GM23248 (cell line): Measurements from ENCODE around the gene NT5E. TPM values are rescaled to one million over a fixed set of nuclear protein-coding genes. Genes with fewer than 3 reads are reported as not detected.
A peak's percentile ranks its signal among the peaks of the same experiment; 100 is the strongest.

Source experiments
- DNase-seq: peaks from one replicate; pipeline ENCODE4 v3.0.0-alpha.2; 2015
- H2AFZ ChIP-seq: fragments of 200-600 bp; sonication (generic); 2 replicates; pipeline ENCODE4 v1.6.1; 2016; ENCODE audit warnings: antibody characterized with exemption
- H3F3A ChIP-seq: fragments of 200-600 bp; sonication (generic); 2 replicates; pipeline ENCODE4 v1.6.1; 2016; ENCODE audit warnings: mild to moderate bottlenecking, antibody characterized with exemption, mixed run types; ENCODE audit not compliant: insufficient read depth
- H3K27ac ChIP-seq: fragments of 200-600 bp; sonication (generic); 2 replicates; pipeline ENCODE4 v1.5.1; 2016; ENCODE audit warnings: mild to moderate bottlenecking
- H3K27me3 ChIP-seq: fragments of 200-600 bp; sonication (generic); replicated peaks from 2 replicates; pipeline ENCODE4 v1.6.1; 2016; ENCODE audit warnings: mild to moderate bottlenecking; ENCODE audit not compliant: insufficient read depth
- H3K36me3 ChIP-seq: fragments of 200-600 bp; sonication (generic); 2 replicates; pipeline ENCODE4 v1.6.1; 2016; ENCODE audit warnings: low read depth, mild to moderate bottlenecking
- H3K4me1 ChIP-seq: fragments of 200-600 bp; sonication (generic); 2 replicates; pipeline ENCODE4 v1.6.1; 2016; ENCODE audit warnings: mild to moderate bottlenecking; ENCODE audit not compliant: insufficient read depth
- H3K4me2 ChIP-seq: fragments of 200-600 bp; sonication (generic); one replicate; pipeline ENCODE4 v1.6.1; 2016; ENCODE audit warnings: mild to moderate bottlenecking; ENCODE audit not compliant: unreplicated experiment
- H3K4me3 ChIP-seq: fragments of 200-600 bp; sonication (generic); 2 replicates; pipeline ENCODE4 v1.5.1; 2016; ENCODE audit warnings: mild to moderate bottlenecking
- H3K79me2 ChIP-seq: fragments of 200-600 bp; sonication (generic); 2 replicates; pipeline ENCODE4 v1.6.1; 2016; ENCODE audit warnings: mild to moderate bottlenecking; ENCODE audit not compliant: insufficient read depth
- H3K9ac ChIP-seq: fragments of 200-600 bp; sonication (generic); 2 replicates; pipeline ENCODE4 v1.6.1; 2016; ENCODE audit warnings: mild to moderate bottlenecking
- H3K9me2 ChIP-seq: fragments of 200-600 bp; sonication (generic); 2 replicates; pipeline ENCODE4 v1.6.1; 2016; ENCODE audit warnings: mixed run types, mild to moderate bottlenecking, moderate library complexity; ENCODE audit not compliant: insufficient read depth
- H3K9me3 ChIP-seq: fragments of 200-600 bp; sonication (generic); one replicate; pipeline ENCODE4 v1.6.1; 2017; ENCODE audit warnings: low read depth
- H4K20me1 ChIP-seq: fragments of 200-600 bp; sonication (generic); 2 replicates; pipeline ENCODE4 v1.6.0; 2016; ENCODE audit not compliant: insufficient read depth
- EZH2 ChIP-seq: fragments of 200-600 bp; sonication (generic); IDR thresholded peaks from 2 replicates; pipeline ENCODE4 v1.6.1; 2018; ENCODE audit warnings: antibody characterized with exemption, mild to moderate bottlenecking; ENCODE audit not compliant: insufficient read depth, poor library complexity, severe bottlenecking
- EZH2phosphoT487 ChIP-seq: fragments of 200-600 bp; sonication (generic); IDR thresholded peaks from 2 replicates; pipeline ENCODE4 v1.6.1; 2018; ENCODE audit warnings: antibody characterized with exemption, moderate library complexity, mild to moderate bottlenecking, low read depth; ENCODE audit not compliant: insufficient read depth
- whole genome bisulfite sequencing, 2 experiments: methylation state at CpG; one replicate each; pipeline ENCODE4 v1.1.6; 2015 to 2017; ENCODE audit warnings: low lambda C conversion rate in 2 of 2, low coverage in 1 of 2; ENCODE audit errors: missing lambda C conversion rate in 2 of 2; 5-methylcytosine and 5-hydroxymethylcytosine counted together
- in situ Hi-C: fragments of 300-500 bp; cut with MboI; formaldehyde crosslinking; loops from 2 replicates; pipeline ENCODE4 v1.15.0; 2020
- polyA plus RNA-seq: library from polyadenylated mRNA; unstranded; fragments of >200 nt; fragmentation: Nextera tagmentation; extraction: Ambion mirVana; gene quantifications from 2 replicates; pipeline ENCODE4 v1.2.1, GENCODE V29; 2016
- total RNA-seq: library from RNA; depleted of rRNA; stranded (reverse); fragments of >200 nt; shearing (Covaris generic); gene quantifications from 2 replicates; pipeline ENCODE4 v1.2.3, GENCODE V29; 2014

NT5E gene
- total and polyA plus RNA-seq, 2 experiments from 2014 or later: 201 to 264 TPM

- H3K4me2 ChIP-seq: peak overlapping the region; percentile 16
- H3K27me3 ChIP-seq: no peaks in the 10 kb centered on the region
- TF ChIP-seq EZH2phosphoT487 (no peak), EZH2 (no peak)
- H3K9me2 ChIP-seq: no peaks in the 10 kb centered on the region
- H4K20me1 ChIP-seq: no peaks in the 10 kb centered on the region
- 48 to 49% methylated on average over 2 of the region's 2 CpGs for WGBS, 2 experiments
- H3F3A ChIP-seq: peaks cover 77% of the 10 kb centered on the region
- peaks cover 32% of the 10 kb centered on the region for H3K36me3 ChIP-seq
- peak overlapping the region; percentile 100 for H3K27ac ChIP-seq
- H3K9me3 ChIP-seq: no peaks in the 10 kb centered on the region
- no peak overlapping the region for H3K4me3 ChIP-seq
- in situ Hi-C loops: no loop called here
- no peak overlapping the region for H2AFZ ChIP-seq
- peaks cover 81% of the 10 kb centered on the region for H3K4me1 ChIP-seq
- H3K79me2 ChIP-seq: peaks cover 83% of the 10 kb centered on the region
- DNase-seq: no peak
- peak overlapping the region; percentile 88 for H3K9ac ChIP-seq
These were observed 15.9 kb downstream of the NT5E start for GRCh38 chr6:85465762-85466161.

GRCh38 chr6:85468326-85468725 is 18.4 kb downstream of the NT5E start:
- Histone ChIP-seq H3K9me3 (no peaks in the 10 kb centered on the region), H3K4me2 (no peak overlapping the region), H3K36me3 (peaks cover 39% of the 10 kb centered on the region), H3K9ac (peak overlapping the region; percentile 22; the same call in 1 of the 2 replicates), H3K9me2 (no peaks in the 10 kb centered on the region), H3K4me1 (peaks cover 55% of the 10 kb centered on the region), H3K27me3 (no peaks in the 10 kb centered on the region), H3K4me3 (no peak overlapping the region), H4K20me1 (no peaks in the 10 kb centered on the region), H2AFZ (no peak overlapping the region), H3K27ac (peak overlapping the region; percentile 63), H3K79me2 (peaks cover 65% of the 10 kb centered on the region), H3F3A (peaks cover 52% of the 10 kb centered on the region)
- DNase-seq: peak; percentile 76
- TF ChIP-seq EZH2phosphoT487 (no peak), EZH2 (no peak)
- in situ Hi-C loops: no loop called here

GRCh38 chr6:85469276-85470022 is 19.6 kb downstream of the NT5E start:
- DNase-seq: peak; percentile 34
- Histone ChIP-seq H3K79me2 (peaks cover 65% of the 10 kb centered on the region), H4K20me1 (no peaks in the 10 kb centered on the region), H3K4me1 (peaks cover 46% of the 10 kb centered on the region), H3K4me3 (no peak overlapping the region), H3K27ac (peak overlapping the region; percentile 63), H3K36me3 (peaks cover 41% of the 10 kb centered on the region), H2AFZ (no peak overlapping the region), H3K27me3 (no peaks in the 10 kb centered on the region), H3F3A (peaks cover 43% of the 10 kb centered on the region), H3K9me3 (no peaks in the 10 kb centered on the region), H3K9me2 (no peaks in the 10 kb centered on the region), H3K4me2 (no peak overlapping the region), H3K9ac (no peak overlapping the region)
- TF ChIP-seq EZH2 (no peak), EZH2phosphoT487 (no peak)
- 6 to 11% methylated on average over 2 of the region's 2 CpGs for WGBS, 2 experiments
- in situ Hi-C loops: no loop called here

GRCh38 chr6:85470023-85470410 is 20.1 kb downstream of the NT5E start:
- 5 to 22% methylated on average over 2 of the region's 2 CpGs for WGBS, 2 experiments
- no peak overlapping the region for H3K9ac ChIP-seq
- no peak overlapping the region for H2AFZ ChIP-seq
- H3K36me3 ChIP-seq: peaks cover 47% of the 10 kb centered on the region
- H3K4me3 ChIP-seq: no peak overlapping the region
- TF ChIP-seq EZH2 (no peak), EZH2phosphoT487 (no peak)
- no peaks in the 10 kb centered on the region for H4K20me1 ChIP-seq
- peaks cover 41% of the 10 kb centered on the region for H3K4me1 ChIP-seq
- peaks cover 37% of the 10 kb centered on the region for H3F3A ChIP-seq
- peak overlapping the region; percentile 63; the same call in 1 of the 2 replicates for H3K27ac ChIP-seq
- H3K4me2 ChIP-seq: no peak overlapping the region
- no peaks in the 10 kb centered on the region for H3K27me3 ChIP-seq
- peak; percentile 46 for DNase-seq
- no peaks in the 10 kb centered on the region for H3K9me3 ChIP-seq
- H3K9me2 ChIP-seq: no peaks in the 10 kb centered on the region
- in situ Hi-C loops: no loop called here
- peaks cover 68% of the 10 kb centered on the region for H3K79me2 ChIP-seq
